ENCODE data around the gene VCPKMT. TPM values are rescaled to one million over a fixed set of nuclear protein-coding genes. Genes with fewer than 3 reads are reported as not detected.

The VCPKMT gene
- total RNA-seq, 1 experiment from 2014 or later, result 6.5 TPM

DNA sequence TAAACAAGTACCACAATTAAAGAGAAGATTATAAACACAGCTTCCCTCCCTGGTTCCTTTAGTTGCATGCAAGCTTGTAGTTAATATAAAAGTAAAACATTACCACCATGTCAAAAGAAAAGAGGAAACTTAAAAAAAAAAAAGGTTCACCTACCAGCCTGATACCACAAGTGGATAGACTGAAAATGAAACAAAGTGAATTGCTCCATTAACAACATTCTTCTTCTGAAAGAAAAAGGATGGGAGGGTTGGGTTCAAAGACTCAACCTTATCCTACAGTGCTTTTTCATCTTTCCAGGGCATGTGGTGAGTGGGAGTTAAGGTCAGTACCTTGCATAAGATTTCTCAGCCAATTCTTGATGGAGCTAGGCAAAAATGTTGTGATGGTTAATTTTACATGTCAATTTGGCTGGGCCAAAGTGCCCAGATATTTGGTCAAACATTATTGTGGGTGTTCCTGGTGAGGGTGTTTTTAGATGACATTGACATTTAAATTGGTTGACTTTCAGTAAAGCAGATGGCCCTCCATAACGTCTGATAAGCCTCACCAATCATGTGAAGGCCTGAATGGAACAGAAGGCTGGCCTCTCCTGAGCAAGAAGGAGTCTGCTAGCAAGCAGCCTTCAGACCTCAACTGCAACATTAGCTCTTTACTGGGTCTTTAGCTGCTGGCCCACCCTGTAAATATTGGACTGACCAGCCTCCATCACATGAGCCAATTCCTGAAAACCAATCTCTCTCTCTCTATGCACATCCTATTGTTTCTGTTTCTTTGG is 28.8 kb downstream of the VCPKMT start:
- intact Hi-C loops (cut with micrococcal nuclease; ENCODE audit: unreplicated experiment), result no loop called here
- Histone ChIP-seq H3K4me1 (replicated peaks; ENCODE audit: insufficient read depth) (no peaks in the 10 kb centered on the region), H3K4me2 (no peak overlapping the region), H3K27me3 (ENCODE audit: insufficient read depth, low read depth) (no peaks in the 10 kb centered on the region), H3K9me3 (ENCODE audit: insufficient read depth, low read depth) (no peaks in the 10 kb centered on the region), H3K79me2 (ENCODE audit: low read depth) (no peaks in the 10 kb centered on the region), H2AFZ (no peak overlapping the region), H3K36me3 (ENCODE audit: low read depth) (no peaks in the 10 kb centered on the region), H3K4me3 (no peak overlapping the region), H4K20me1 (ENCODE audit: insufficient read depth) (no peaks in the 10 kb centered on the region), H3K27ac (no peak overlapping the region), H3K9me2 (ENCODE audit: insufficient read depth) (no peaks in the 10 kb centered on the region), H3F3A (ENCODE audit: insufficient read depth, low read depth) (peaks cover 4% of the 10 kb centered on the region; the same call in 1 of the 2 replicates)
- ChIA-PET POLR2A (ENCODE audit: unreplicated experiment) (no interaction called here), CTCF (interaction anchor here (0.9 kb wide), 1 partner anchor 63 kb away, joined by 6 read pairs; no protein-coding TSS in a partner anchor)
- BruUV-seq (replicated peaks), result no TSS peak
- DNase-seq, result no peak
- TF ChIP-seq, protein P1, sequence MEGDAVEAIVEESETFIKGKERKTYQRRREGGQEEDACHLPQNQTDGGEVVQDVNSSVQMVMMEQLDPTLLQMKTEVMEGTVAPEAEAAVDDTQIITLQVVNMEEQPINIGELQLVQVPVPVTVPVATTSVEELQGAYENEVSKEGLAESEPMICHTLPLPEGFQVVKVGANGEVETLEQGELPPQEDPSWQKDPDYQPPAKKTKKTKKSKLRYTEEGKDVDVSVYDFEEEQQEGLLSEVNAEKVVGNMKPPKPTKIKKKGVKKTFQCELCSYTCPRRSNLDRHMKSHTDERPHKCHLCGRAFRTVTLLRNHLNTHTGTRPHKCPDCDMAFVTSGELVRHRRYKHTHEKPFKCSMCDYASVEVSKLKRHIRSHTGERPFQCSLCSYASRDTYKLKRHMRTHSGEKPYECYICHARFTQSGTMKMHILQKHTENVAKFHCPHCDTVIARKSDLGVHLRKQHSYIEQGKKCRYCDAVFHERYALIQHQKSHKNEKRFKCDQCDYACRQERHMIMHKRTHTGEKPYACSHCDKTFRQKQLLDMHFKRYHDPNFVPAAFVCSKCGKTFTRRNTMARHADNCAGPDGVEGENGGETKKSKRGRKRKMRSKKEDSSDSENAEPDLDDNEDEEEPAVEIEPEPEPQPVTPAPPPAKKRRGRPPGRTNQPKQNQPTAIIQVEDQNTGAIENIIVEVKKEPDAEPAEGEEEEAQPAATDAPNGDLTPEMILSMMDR (conservative IDR thresholded peaks at IDR 0.05), result no peak
- TF ChIP-seq EZH2 (IDR thresholded peaks at IDR 0.05; ENCODE audit: low read depth), result no peak

DNA sequence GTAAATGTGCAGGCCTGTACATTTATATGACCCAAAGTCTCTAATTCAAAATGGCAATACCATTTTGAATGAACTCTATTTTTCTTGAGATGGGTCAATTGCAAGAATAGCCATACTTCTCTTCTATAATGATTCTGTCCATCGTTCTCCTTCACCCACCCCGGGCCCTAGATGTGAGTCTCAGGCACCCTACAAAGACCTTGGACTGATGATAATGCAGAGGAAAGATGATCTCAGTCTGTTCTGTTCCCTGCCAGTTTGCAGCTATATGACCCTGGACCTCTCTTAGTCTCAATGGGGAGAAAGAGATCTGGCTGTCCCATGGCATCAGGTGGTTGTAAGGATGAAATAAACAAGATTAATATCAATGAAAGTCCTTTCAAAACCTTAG is 30.1 kb downstream of the VCPKMT start:
- H3K27me3 ChIP-seq (ENCODE audit: insufficient read depth, low read depth), result no peaks in the 10 kb centered on the region
- BruUV-seq (replicated peaks), result no TSS peak
- no peaks in the 10 kb centered on the region for H3K9me2 ChIP-seq (ENCODE audit: insufficient read depth)
- H3K4me3 ChIP-seq, result no peak overlapping the region
- H3K4me1 ChIP-seq (replicated peaks; ENCODE audit: insufficient read depth), result no peaks in the 10 kb centered on the region; the same call in 1 of the 2 replicates
- no peaks in the 10 kb centered on the region for H3K36me3 ChIP-seq (ENCODE audit: low read depth)
- H4K20me1 ChIP-seq (ENCODE audit: insufficient read depth), result no peaks in the 10 kb centered on the region
- TF ChIP-seq, protein P1 (conservative IDR thresholded peaks at IDR 0.05), result no peak
- peaks cover 4% of the 10 kb centered on the region; the same call in 1 of the 2 replicates for H3F3A ChIP-seq (ENCODE audit: insufficient read depth, low read depth)
- H3K79me2 ChIP-seq (ENCODE audit: low read depth), result no peaks in the 10 kb centered on the region
- DNase-seq, result no peak
- CTCF ChIA-PET, result no interaction called here
- POLR2A ChIA-PET (ENCODE audit: unreplicated experiment), result no interaction called here
- no peak overlapping the region for H3K27ac ChIP-seq
- no peak overlapping the region for H3K4me2 ChIP-seq
- H3K9me3 ChIP-seq (ENCODE audit: insufficient read depth, low read depth), result no peaks in the 10 kb centered on the region
- no peak overlapping the region for H2AFZ ChIP-seq
- intact Hi-C loops (cut with micrococcal nuclease; ENCODE audit: unreplicated experiment), result no loop called here

DNA sequence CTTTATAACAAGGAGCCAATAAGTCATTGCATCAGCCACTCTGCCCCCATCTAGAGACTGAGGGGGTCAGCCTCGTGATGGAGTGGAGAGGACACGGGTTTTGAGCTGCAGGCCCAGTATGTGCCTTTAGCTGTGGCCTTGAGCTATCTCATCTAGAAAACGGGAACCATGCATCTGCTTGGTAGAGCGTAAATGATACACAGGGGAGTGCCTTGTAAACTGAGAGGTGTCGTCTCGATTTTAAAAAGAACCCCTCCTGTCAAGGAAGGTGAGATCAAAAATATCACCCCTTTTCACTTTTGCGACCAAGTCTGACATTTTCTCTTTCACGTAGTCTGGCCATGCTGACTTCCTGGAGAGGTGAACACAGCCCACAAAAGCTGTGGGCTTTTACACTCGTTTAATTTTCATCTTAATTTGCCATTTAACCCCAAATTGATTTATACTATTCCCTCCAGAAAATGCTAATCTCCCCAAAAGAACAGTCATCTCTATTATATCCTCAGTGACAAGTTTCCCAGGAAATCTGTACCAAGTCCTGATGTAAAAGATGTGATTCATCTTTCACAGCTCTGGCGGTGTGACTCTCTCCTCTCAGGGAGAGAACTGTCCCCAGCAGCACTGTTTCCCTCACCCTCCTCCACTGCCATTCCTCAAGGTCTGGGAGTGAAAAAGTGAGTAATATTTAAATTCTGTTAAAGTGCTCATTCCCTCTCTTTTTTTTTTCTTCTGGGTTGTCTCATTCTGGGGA is 30.6 kb downstream of the VCPKMT start:
- no TSS peak for BruUV-seq (replicated peaks)
- ChIA-PET POLR2A (ENCODE audit: unreplicated experiment) (no interaction called here), CTCF (no interaction called here)
- TF ChIP-seq, protein P1 (conservative IDR thresholded peaks at IDR 0.05), result no peak
- no peak for TF ChIP-seq EZH2 (IDR thresholded peaks at IDR 0.05; ENCODE audit: low read depth)
- H3K9me2 ChIP-seq (ENCODE audit: insufficient read depth), result no peaks in the 10 kb centered on the region
- no peak for DNase-seq
- intact Hi-C loops (cut with micrococcal nuclease; ENCODE audit: unreplicated experiment), result no loop called here
- no peaks in the 10 kb centered on the region for H3K79me2 ChIP-seq (ENCODE audit: low read depth)
- H3K4me2 ChIP-seq, result no peak overlapping the region
- H3K4me1 ChIP-seq (replicated peaks; ENCODE audit: insufficient read depth), result no peaks in the 10 kb centered on the region; the same call in 1 of the 2 replicates
- H3K9me3 ChIP-seq (ENCODE audit: insufficient read depth, low read depth), result no peaks in the 10 kb centered on the region
- H3K27me3 ChIP-seq (ENCODE audit: insufficient read depth, low read depth), result no peaks in the 10 kb centered on the region
- H3F3A ChIP-seq (ENCODE audit: insufficient read depth, low read depth), result peaks cover 4% of the 10 kb centered on the region; the same call in 1 of the 2 replicates
- H2AFZ ChIP-seq, result no peak overlapping the region
- H3K36me3 ChIP-seq (ENCODE audit: low read depth), result no peaks in the 10 kb centered on the region
- H3K27ac ChIP-seq, result no peak overlapping the region
- no peak overlapping the region for H3K4me3 ChIP-seq
- no peaks in the 10 kb centered on the region for H4K20me1 ChIP-seq (ENCODE audit: insufficient read depth)

Data from PC-9 (cell line).